ENCODE results near the gene AVP.
"Not testable (repeated sequence)": the region's sequence is repeated elsewhere in the genome, so short reads cannot be mapped to it uniquely, and the experiment has no call there.

AVP gene

GRCh38 chr20:3126527-3126859 lies 42.0 kb upstream of the AVP start:
- Histone ChIP-seq H4K20me1 (ENCODE audit: control insufficient read depth, insufficient read depth, low read depth, low read length) (no peaks in the 10 kb centered on the region), H3K4me1 (ENCODE audit: control insufficient read depth, low read length) (no peaks in the 10 kb centered on the region), H3K4me3 (ENCODE audit: low read length) (no peak overlapping the region), H3K79me2 (ENCODE audit: control insufficient read depth, low read length) (0 out of 2 replicates have a peak, but pooled peaks cover 2% of the 10 kb centered on the region), H3K9me3 (ENCODE audit: control insufficient read depth, insufficient read depth, low read length) (peaks cover 8% of the 10 kb centered on the region; the same call in 1 of the 2 replicates), H3K36me3 (ENCODE audit: control insufficient read depth, low read length) (peaks cover 17% of the 10 kb centered on the region), H3K27ac (ENCODE audit: low read depth, low read length) (no peak overlapping the region), H3K27me3 (ENCODE audit: control insufficient read depth, low read length) (no peaks in the 10 kb centered on the region), H3K4me2 (ENCODE audit: low read length) (no peak overlapping the region), H3F3A (ENCODE audit: control insufficient read depth, insufficient read depth) (no peaks in the 10 kb centered on the region), H3K9me2 (replicated peaks; ENCODE audit: control insufficient read depth, low read length) (no peaks in the 10 kb centered on the region)
- TF ChIP-seq CTCF (IDR thresholded peaks at IDR 0.05; ENCODE audit: low read depth, low read length, poor library complexity, severe bottlenecking) (no peak), EZH2phosphoT487 (IDR thresholded peaks at IDR 0.05; ENCODE audit: borderline replicate concordance, low read length) (no peak)

DNA sequence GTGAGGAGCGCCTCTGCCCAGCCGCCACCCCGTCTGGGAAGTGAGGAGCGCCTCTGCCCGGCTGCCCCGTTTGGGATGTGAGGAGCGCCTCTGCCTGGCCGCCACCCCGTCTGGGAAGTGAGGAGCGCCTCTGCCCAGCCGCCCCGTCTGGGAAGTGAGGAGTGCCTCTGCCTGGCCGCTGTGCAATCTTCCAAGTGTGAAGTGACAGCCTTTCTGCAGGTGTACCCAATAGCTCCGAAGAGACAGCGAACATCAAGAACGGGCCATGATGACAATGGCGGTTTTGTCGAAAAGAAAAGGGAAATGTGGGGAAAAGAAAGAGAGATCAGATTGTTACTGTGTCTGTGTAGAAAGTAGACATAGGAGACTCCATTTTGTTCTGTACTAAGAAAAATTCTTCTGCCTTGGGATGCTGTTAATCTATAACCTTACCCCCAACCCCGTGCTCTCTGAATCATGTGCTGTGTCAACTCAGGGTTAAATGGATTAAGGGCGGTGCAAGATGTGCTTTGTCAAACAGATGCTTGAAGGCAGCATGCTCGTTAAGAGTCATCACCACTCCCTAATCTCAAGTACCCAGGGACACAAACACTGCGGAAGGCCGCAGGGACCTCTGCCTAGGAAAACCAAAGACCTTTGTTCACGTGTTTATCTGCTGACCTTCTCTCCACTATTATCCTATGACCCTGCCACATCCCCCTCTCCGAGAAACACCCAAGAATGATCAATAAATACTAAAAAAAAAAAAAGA lies 41.4 kb upstream of the AVP start:
- H3K4me2 ChIP-seq (ENCODE audit: low read length); H3K9me3 ChIP-seq (ENCODE audit: control insufficient read depth, insufficient read depth, low read length); H3K27ac ChIP-seq (ENCODE audit: low read depth, low read length); H3K9me2 ChIP-seq (replicated peaks; ENCODE audit: control insufficient read depth, low read length); H3K79me2 ChIP-seq (ENCODE audit: control insufficient read depth, low read length); H3K4me3 ChIP-seq (ENCODE audit: low read length); H4K20me1 ChIP-seq (ENCODE audit: control insufficient read depth, insufficient read depth, low read depth, low read length); H3K27me3 ChIP-seq (ENCODE audit: control insufficient read depth, low read length); H3K4me1 ChIP-seq (ENCODE audit: control insufficient read depth, low read length); H3F3A ChIP-seq (ENCODE audit: control insufficient read depth, insufficient read depth): not testable (repeated sequence)
- peaks cover 22% of the 10 kb centered on the region for H3K36me3 ChIP-seq (ENCODE audit: control insufficient read depth, low read length)

DNA sequence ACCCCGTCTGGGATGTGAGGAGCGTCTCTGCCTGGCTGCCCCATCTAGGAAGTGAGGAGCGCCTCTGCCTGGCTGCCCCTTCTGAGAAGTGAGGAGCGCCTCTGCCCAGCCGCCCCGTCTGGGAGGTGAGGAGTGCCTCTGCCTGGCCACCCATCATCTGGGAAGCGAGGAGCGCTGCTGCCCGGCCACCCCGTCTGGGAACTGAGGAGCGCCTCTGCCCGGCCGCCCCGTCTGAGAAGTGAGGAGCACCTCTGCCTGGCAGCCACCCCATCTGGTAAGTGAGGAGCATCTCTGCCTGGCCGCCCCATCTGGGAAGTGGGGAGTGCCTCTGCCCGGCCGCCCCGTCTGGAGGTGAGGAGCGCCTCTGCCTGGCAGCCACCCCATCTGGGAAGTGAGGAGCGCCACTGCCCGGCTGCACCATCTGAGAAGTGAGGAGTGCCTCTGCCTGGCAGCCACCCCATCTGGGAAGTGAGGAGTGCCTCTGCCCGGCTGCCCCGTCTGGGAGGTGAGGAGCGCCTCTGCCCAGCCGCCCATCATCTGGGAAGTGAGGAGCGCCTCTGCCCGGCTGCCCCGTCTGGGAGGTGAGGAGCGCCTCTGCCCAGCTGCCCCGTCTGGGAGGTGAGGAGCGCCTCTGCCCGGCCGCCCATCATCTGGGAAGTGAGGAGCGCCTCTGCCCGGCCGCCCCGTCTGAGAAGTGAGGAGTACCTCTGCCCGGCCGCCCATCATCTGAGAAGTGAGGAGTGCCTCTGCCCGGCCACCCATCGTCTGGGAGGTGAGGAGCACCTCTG lies 40.4 kb upstream of the AVP start:
- H3K27ac ChIP-seq (ENCODE audit: low read depth, low read length); H3K9me3 ChIP-seq (ENCODE audit: control insufficient read depth, insufficient read depth, low read length): not testable (repeated sequence)

DNA sequence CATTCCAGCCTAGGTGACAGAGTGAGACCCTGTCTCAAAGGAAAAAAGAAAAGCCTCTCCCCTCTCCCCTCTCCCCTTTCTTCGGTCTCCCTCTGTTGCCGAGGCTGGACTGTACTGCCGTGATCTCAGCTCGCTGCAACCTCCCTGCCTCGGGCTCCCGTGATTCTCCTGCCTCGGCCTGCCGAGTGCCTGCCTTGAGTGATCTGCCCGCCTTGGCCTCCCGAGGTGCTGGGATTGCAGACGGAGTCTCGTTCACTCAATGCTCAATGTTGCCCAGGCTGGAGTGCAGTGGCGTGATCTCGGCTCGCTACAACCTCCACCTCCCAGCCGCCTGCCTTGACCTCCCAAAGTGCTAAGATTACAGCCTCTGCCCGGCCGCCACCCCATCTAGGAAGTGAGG lies 39.6 kb upstream of the AVP start:
- not testable (repeated sequence) for H3K4me2 ChIP-seq (ENCODE audit: low read length); H3K79me2 ChIP-seq (ENCODE audit: control insufficient read depth, low read length); H3K4me3 ChIP-seq (ENCODE audit: low read length); H3K9me2 ChIP-seq (replicated peaks; ENCODE audit: control insufficient read depth, low read length); H3K27me3 ChIP-seq (ENCODE audit: control insufficient read depth, low read length); H3K9me3 ChIP-seq (ENCODE audit: control insufficient read depth, insufficient read depth, low read length); H3K4me1 ChIP-seq (ENCODE audit: control insufficient read depth, low read length); H3F3A ChIP-seq (ENCODE audit: control insufficient read depth, insufficient read depth); H4K20me1 ChIP-seq (ENCODE audit: control insufficient read depth, insufficient read depth, low read depth, low read length); H3K27ac ChIP-seq (ENCODE audit: low read depth, low read length)
- H3K36me3 ChIP-seq (ENCODE audit: control insufficient read depth, low read length) = peaks cover 25% of the 10 kb centered on the region

More for the DNA sequence above, 40.4 kb upstream of the AVP start:
- H4K20me1 ChIP-seq (ENCODE audit: control insufficient read depth, insufficient read depth, low read depth, low read length); H3F3A ChIP-seq (ENCODE audit: control insufficient read depth, insufficient read depth); H3K9me2 ChIP-seq (replicated peaks; ENCODE audit: control insufficient read depth, low read length); H3K4me1 ChIP-seq (ENCODE audit: control insufficient read depth, low read length); H3K27me3 ChIP-seq (ENCODE audit: control insufficient read depth, low read length); H3K4me3 ChIP-seq (ENCODE audit: low read length); H3K4me2 ChIP-seq (ENCODE audit: low read length); H3K79me2 ChIP-seq (ENCODE audit: control insufficient read depth, low read length): not testable (repeated sequence)
- peaks cover 25% of the 10 kb centered on the region for H3K36me3 ChIP-seq (ENCODE audit: control insufficient read depth, low read length)

- Histone ChIP-seq H3K4me2 (ENCODE audit: low read length) (no peak overlapping the region), H3K9me3 (ENCODE audit: control insufficient read depth, insufficient read depth, low read length) (peaks cover 8% of the 10 kb centered on the region; the same call in 1 of the 2 replicates), H3K4me1 (ENCODE audit: control insufficient read depth, low read length) (no peaks in the 10 kb centered on the region), H3K9me2 (replicated peaks; ENCODE audit: control insufficient read depth, low read length) (no peaks in the 10 kb centered on the region), H3K4me3 (ENCODE audit: low read length) (no peak overlapping the region), H3K36me3 (ENCODE audit: control insufficient read depth, low read length) (peaks cover 25% of the 10 kb centered on the region), H3K27me3 (ENCODE audit: control insufficient read depth, low read length) (no peaks in the 10 kb centered on the region), H4K20me1 (ENCODE audit: control insufficient read depth, insufficient read depth, low read depth, low read length) (no peaks in the 10 kb centered on the region), H3K27ac (ENCODE audit: low read depth, low read length) (no peak overlapping the region), H3F3A (ENCODE audit: control insufficient read depth, insufficient read depth) (no peaks in the 10 kb centered on the region), H3K79me2 (ENCODE audit: control insufficient read depth, low read length) (no peaks in the 10 kb centered on the region)
- TF ChIP-seq EZH2phosphoT487 (IDR thresholded peaks at IDR 0.05; ENCODE audit: borderline replicate concordance, low read length) (no peak), CTCF (IDR thresholded peaks at IDR 0.05; ENCODE audit: low read depth, low read length, poor library complexity, severe bottlenecking) (no peak)
Observed at GRCh38 chr20:3123542-3123941, 39.0 kb upstream of the AVP start.

Measured in DOHH2 (cell line).